CD14-positive monocyte (primary cell): ENCODE data around the gene LGALS3BP. TPM values are rescaled to one million over a fixed set of nuclear protein-coding genes. Genes with fewer than 3 reads are reported as not detected.

Experiments used
- DNase-seq, 3 donors: peaks; one replicate each; pipeline ENCODE4 v3.0.0-alpha.2; 2011 to 2022
- H2AFZ ChIP-seq: 2 replicates; pipeline ENCODE4 v1.6.0; 2012; ENCODE audit warnings: mild to moderate bottlenecking, low read depth, low read length, inconsistent platforms; ENCODE audit not compliant: insufficient read depth, poor library complexity, severe bottlenecking
- H3K27ac ChIP-seq, 2 donors: 1 replicate in 1 of 2; 2 replicates in 1 of 2; pipeline ENCODE4 v1.5.1; 2012 to 2013; ENCODE audit warnings: low read length in 2 of 2, control low read depth in 1 of 2, inconsistent platforms in 1 of 2, low read depth in 1 of 2, mild to moderate bottlenecking in 1 of 2
- H3K27me3 ChIP-seq, 2 donors: one replicate each; pipeline versions ENCODE4 v1.6.0 to v1.6.1; 2011 to 2013; ENCODE audit warnings: low read length in 2 of 2; ENCODE audit not compliant: control insufficient read depth in 2 of 2, insufficient read depth in 2 of 2
- H3K36me3 ChIP-seq, 2 donors: replicated peaks in 1 of 2; 1 replicate in 1 of 2; 2 replicates in 1 of 2; pipeline versions ENCODE4 v1.5.1 to v1.6.1; 2012 to 2013; ENCODE audit warnings: low read length in 2 of 2, control low read depth in 1 of 2, inconsistent platforms in 1 of 2, mild to moderate bottlenecking in 1 of 2; ENCODE audit not compliant: insufficient read depth in 2 of 2, control insufficient read depth in 1 of 2
- H3K4me1 ChIP-seq, 2 donors: 1 replicate in 1 of 2; 2 replicates in 1 of 2; pipeline versions ENCODE4 v1.5.1 to v1.6.1; 2012 to 2013; ENCODE audit warnings: low read length in 2 of 2, control low read depth in 1 of 2, inconsistent platforms in 1 of 2, mild to moderate bottlenecking in 1 of 2, moderate library complexity in 1 of 2; ENCODE audit not compliant: insufficient read depth in 2 of 2, control insufficient read depth in 1 of 2
- H3K4me2 ChIP-seq: replicated peaks from 2 replicates; pipeline ENCODE3; 2012; ENCODE audit warnings: low read length, moderate library complexity, mild to moderate bottlenecking; ENCODE audit not compliant: poor library complexity, severe bottlenecking; ENCODE audit errors: extremely low read depth
- H3K4me3 ChIP-seq, 3 experiments: fragments of 200-600 bp in 1 of 3; sonication (generic) in 1 of 3; replicated peaks in 1 of 3; 1 replicate in 2 of 3; 2 replicates in 1 of 3; pipeline ENCODE4 v1.5.1; 2011 to 2013; ENCODE audit warnings: low read length in 3 of 3, mild to moderate bottlenecking in 3 of 3, control low read depth in 2 of 3, low read depth in 2 of 3, inconsistent platforms in 1 of 3, moderate library complexity in 1 of 3
- H3K79me2 ChIP-seq: 2 replicates; pipeline ENCODE4 v1.6.0; 2012; ENCODE audit warnings: mild to moderate bottlenecking, control low read depth, inconsistent platforms, low read length, moderate library complexity; ENCODE audit not compliant: insufficient read depth
- H3K9ac ChIP-seq: 2 replicates; pipeline ENCODE4 v1.6.0; 2017; ENCODE audit warnings: low read length, mild to moderate bottlenecking; ENCODE audit not compliant: insufficient read depth, poor library complexity, severe bottlenecking
- H3K9me3 ChIP-seq, 2 donors: replicated peaks in 1 of 2; 1 replicate in 1 of 2; 2 replicates in 1 of 2; pipeline versions ENCODE4 v1.5.1 to v1.6.1; 2012 to 2013; ENCODE audit warnings: low read length in 2 of 2, control low read depth in 1 of 2; ENCODE audit not compliant: control insufficient read depth in 1 of 2, insufficient read depth in 1 of 2
- H4K20me1 ChIP-seq: 2 replicates; pipeline ENCODE4 v1.6.0; 2012; ENCODE audit warnings: mild to moderate bottlenecking, low read length, control low read depth, moderate library complexity; ENCODE audit not compliant: insufficient read depth
- H3K27ac Mint-ChIP-seq, 7 donors: one replicate each; pipeline ENCODE4 v1.8.0; 2020; ENCODE audit warnings: mild to moderate bottlenecking in 7 of 7, mixed read lengths in 7 of 7, moderate library complexity in 6 of 7, inconsistent platforms in 2 of 7
- H3K27me3 Mint-ChIP-seq, 3 donors: one replicate each; pipeline ENCODE4 v1.8.0; 2021 to 2022; ENCODE audit warnings: low read depth in 3 of 3, mild to moderate bottlenecking in 3 of 3, mixed read lengths in 3 of 3, moderate library complexity in 3 of 3, inconsistent platforms in 1 of 3
- H3K36me3 Mint-ChIP-seq, 2 donors: one replicate each; pipeline ENCODE4 v1.8.0; 2020; ENCODE audit warnings: mixed read lengths in 2 of 2, inconsistent platforms in 1 of 2, mild to moderate bottlenecking in 1 of 2
- H3K4me1 Mint-ChIP-seq: one replicate; pipeline ENCODE4 v1.8.0; 2020; ENCODE audit warnings: mild to moderate bottlenecking, mixed read lengths
- H3K4me3 Mint-ChIP-seq, 2 donors: one replicate each; pipeline ENCODE4 v1.8.0; 2020; ENCODE audit warnings: mild to moderate bottlenecking in 2 of 2, mixed read lengths in 2 of 2, moderate library complexity in 1 of 2
- H3K9me3 Mint-ChIP-seq, 7 donors: one replicate each; pipeline ENCODE4 v1.8.0; 2020 to 2022; ENCODE audit warnings: mixed read lengths in 7 of 7, mild to moderate bottlenecking in 6 of 7, moderate library complexity in 6 of 7, inconsistent platforms in 2 of 7
- CTCF ChIP-seq: fragments of 200-600 bp; IDR thresholded peaks from one replicate; pipeline ENCODE4 v1.8.0; 2022; ENCODE audit warnings: antibody characterized with exemption, mild to moderate bottlenecking
- WGBS: methylation state at CpG from one replicate; pipeline ENCODE4 v1.1.5; 2013; ENCODE audit warnings: missing lambda C conversion rate; ENCODE audit not compliant: insufficient coverage; 5-methylcytosine and 5-hydroxymethylcytosine counted together
- intact Hi-C, 2 donors: fragments of 100-400 bp; cut with micrococcal nuclease; formaldehyde crosslinking; loops; one replicate each; pipeline versions ENCODE4 v1.15.0 to v1.15.1; 2023
- polyA plus RNA-seq, 3 donors: library from polyadenylated mRNA; depleted of rRNA in 1 of 3; unstranded in 2 of 3; stranded (reverse) in 1 of 3; fragments of 300-500 nt in 2 of 3; fragments of >200 nt in 1 of 3; fragmentation: Illumina TruSeq in 2 of 3; gene quantifications; 1 replicate in 2 of 3; 2 replicates in 1 of 3; pipeline ENCODE4 v1.2.3, GENCODE V29; 2012 to 2021

Gene LGALS3BP
- polyA plus RNA-seq, 3 donors, result 11.4 to 12.0 (median 11.7) TPM

- H3K4me3 Mint-ChIP-seq, result no peak overlapping the region
- WGBS, result over 99% methylated on average over 8 of the region's 8 CpGs
- H2AFZ ChIP-seq, result no peak overlapping the region
- H3K27me3 ChIP-seq, result no peaks in the 10 kb centered on the region
- intact Hi-C loops, result loop anchor here in 1 of 2 donors (10.0 kb wide), 1 partner anchor 133 kb away; the partner anchor contains the start of gene USP36
- DNase-seq, result no peak
- H3K27ac ChIP-seq, result no peak overlapping the region
- H3K4me3 ChIP-seq, result no peak overlapping the region
- no peak for TF ChIP-seq CTCF
- no peak overlapping the region for H3K27ac Mint-ChIP-seq
- H3K9ac ChIP-seq, result no peak overlapping the region
- no peaks in the 10 kb centered on the region for H3K9me3 Mint-ChIP-seq
- H3K4me2 ChIP-seq, result no peak overlapping the region
- no peaks in the 10 kb centered on the region for H3K79me2 ChIP-seq
- no peaks in the 10 kb centered on the region for H3K9me3 ChIP-seq
- peaks cover 0 to 2% (median 1%) of the 10 kb centered on the region in 3 donors for H3K27me3 Mint-ChIP-seq
- peaks cover 16% of the 10 kb centered on the region for H3K4me1 Mint-ChIP-seq
- H3K36me3 Mint-ChIP-seq, result no peaks in the 10 kb centered on the region
- H3K36me3 ChIP-seq, result no peaks in the 10 kb centered on the region
- peaks cover 11 to 12% of the 10 kb centered on the region in 2 donors for H3K4me1 ChIP-seq
- no peaks in the 10 kb centered on the region for H4K20me1 ChIP-seq
These were observed 2.1 kb downstream of the LGALS3BP start for GRCh38 chr17:78977681-78977943.

GRCh38 chr17:78976907-78977680 is 2.6 kb downstream of the LGALS3BP start:
- H3K27ac Mint-ChIP-seq, result no peak overlapping the region
- intact Hi-C loops, result loop anchor here in 1 of 2 donors (10.0 kb wide), 1 partner anchor 132 kb away; the partner anchor contains the start of gene USP36
- no peaks in the 10 kb centered on the region for H3K9me3 ChIP-seq
- no peaks in the 10 kb centered on the region for H4K20me1 ChIP-seq
- H3K79me2 ChIP-seq, result no peaks in the 10 kb centered on the region
- DNase-seq, result no peak
- peaks cover 11 to 12% of the 10 kb centered on the region in 2 donors for H3K4me1 ChIP-seq
- no peaks in the 10 kb centered on the region for H3K9me3 Mint-ChIP-seq
- no peak overlapping the region for H3K9ac ChIP-seq
- H3K36me3 Mint-ChIP-seq, result no peaks in the 10 kb centered on the region
- H3K36me3 ChIP-seq, result no peaks in the 10 kb centered on the region
- no peak overlapping the region for H3K4me3 ChIP-seq
- no peak overlapping the region for H2AFZ ChIP-seq
- peaks cover 0 to 2% (median 2%) of the 10 kb centered on the region in 3 donors for H3K27me3 Mint-ChIP-seq
- no peak overlapping the region for H3K4me2 ChIP-seq
- no peak overlapping the region for H3K4me3 Mint-ChIP-seq
- H3K27me3 ChIP-seq, result no peaks in the 10 kb centered on the region
- no peak overlapping the region for H3K27ac ChIP-seq
- H3K4me1 Mint-ChIP-seq, result peaks cover 16% of the 10 kb centered on the region
- no peak for TF ChIP-seq CTCF
- WGBS, result 89% methylated on average over 15 of the region's 20 CpGs
